ENCODE measurements around the gene LAMB4.
A peak's percentile ranks its signal among the peaks of the same experiment; 100 is the strongest.

LAMB4 gene

GRCh38 chr7:108108131-108108530, 22.0 kb downstream of the LAMB4 start:
- no peak for DNase-seq

- no peak for DNase-seq
Measured at GRCh38 chr7:108104324-108104723, 25.8 kb downstream of the LAMB4 start.

GRCh38 chr7:108103558-108104298, 26.4 kb downstream of the LAMB4 start:
- no peak for DNase-seq

- no peak for DNase-seq
Measured at GRCh38 chr7:108102671-108103312, 27.4 kb downstream of the LAMB4 start.

- DNase-seq, result no peak
Measured at GRCh38 chr7:108101759-108102158, 28.4 kb downstream of the LAMB4 start.

GRCh38 chr7:108099713-108100112, 30.4 kb downstream of the LAMB4 start:
- DNase-seq, result no peak

GRCh38 chr7:108097703-108098102, 32.5 kb downstream of the LAMB4 start:
- no peak for DNase-seq

- no peak for DNase-seq
Measured at GRCh38 chr7:108096996-108097395, 33.2 kb downstream of the LAMB4 start.

- DNase-seq, result peak; percentile 16
Measured at GRCh38 chr7:108094933-108095710, 35.0 kb downstream of the LAMB4 start.

GRCh38 chr7:108094346-108094745, 35.8 kb downstream of the LAMB4 start:
- no peak for DNase-seq

GRCh38 chr7:108093851-108094331, 36.3 kb downstream of the LAMB4 start:
- no peak for DNase-seq

GRCh38 chr7:108093341-108093740, 36.8 kb downstream of the LAMB4 start:
- DNase-seq, result no peak

- no peak for DNase-seq
Measured at GRCh38 chr7:108091461-108091831, 38.7 kb downstream of the LAMB4 start.

- DNase-seq, result no peak
Measured at GRCh38 chr7:108090791-108091460, 39.2 kb downstream of the LAMB4 start.

GRCh38 chr7:108089381-108089780, 40.8 kb downstream of the LAMB4 start:
- no peak for DNase-seq

- DNase-seq, result no peak
Measured at GRCh38 chr7:108088729-108089128, 41.4 kb downstream of the LAMB4 start.

GRCh38 chr7:108087778-108088177, 42.4 kb downstream of the LAMB4 start:
- no peak for DNase-seq

GRCh38 chr7:108086962-108087361, 43.2 kb downstream of the LAMB4 start:
- DNase-seq, result no peak

- DNase-seq, result no peak
Measured at GRCh38 chr7:108086546-108086945, 43.6 kb downstream of the LAMB4 start.

- no peak for DNase-seq
Measured at GRCh38 chr7:108083980-108084379, 46.2 kb downstream of the LAMB4 start.

GRCh38 chr7:108079648-108080591, 50.2 kb downstream of the LAMB4 start:
- no peak for DNase-seq

- no peak for DNase-seq
Measured at GRCh38 chr7:108079276-108079647, 50.9 kb downstream of the LAMB4 start.

Data from NCI-H2081 treated with DMSO at 0.1 percent for 48 hours (cell line).